ENCODE measurements around the gene SRBD1. TPM values are rescaled to one million over a fixed set of nuclear protein-coding genes. Genes with fewer than 3 reads are reported as not detected.
A peak's percentile ranks its signal among the peaks of the same experiment; 100 is the strongest.

Gene SRBD1
- polyA plus RNA-seq (2011; rRNA removed) (10.6 and 13.7 TPM in 2 replicates), polyA plus RNA-seq (2017; fragmentation: RNase III; extraction: RNeasy Plus Mini Kit Qiagen cat#74134 plus additional on column Dnase treatment) (11.0 to 12.0 TPM (median 11.3 TPM) in 3 replicates), polyA minus RNA-seq (2011; rRNA and poly(A)+ RNA removed) (27.6 and 28.6 TPM in 2 replicates)
- 2.8 and 2.9 TPM in 2 replicates for polyA plus RNA-seq (2012; cell fraction: cytosol; rRNA removed)
- polyA plus RNA-seq (2012; cell fraction: nucleus; rRNA removed), result 1.8 and 3.0 TPM in 2 replicates

- ChIA-PET POLR2A (interaction anchor here (0.6 to 1.1 kb wide), 5 partner anchors 26 to 381 kb away, joined by 3 to 5 read pairs (median 3); partner anchors contain the start of gene PRKCE), CTCF (interaction anchor here (0.7 to 2.4 kb wide), 7 partner anchors 15 to 1201 kb away, joined by 3 to 13 read pairs (median 4); no protein-coding TSS in a partner anchor)
- ATAC-seq, result peak; percentile 97 to 98
- Histone ChIP-seq H3K27ac (peak within 1 kb of the TSS; percentile 87 to 89), H3K4me3 (peak within 1 kb of the TSS; percentile 76), H3K4me1 (peaks cover 37% of the 10 kb centered on the region), H3K4me2 (peak within 1 kb of the TSS; percentile 87), H3K9me3 (no peaks in the 10 kb centered on the region)
- 2% methylated on average over 44 of the region's 44 CpGs for WGBS (ENCODE audit: missing lambda C conversion rate)
- peak; percentile 51 for FAIRE-seq
- TF ChIP-seq RFX5 (IDR thresholded peaks at IDR 0.05) (peak; percentile 4; the same call in 1 of the 2 replicates), KDM5A (IDR thresholded peaks at IDR 0.05) (peak; percentile 47; the same call in 1 of the 2 replicates), CHD2 (IDR thresholded peaks at IDR 0.05; ENCODE audit: low read length, partially characterized antibody) (no peak), FOSL2 (IDR thresholded peaks at IDR 0.05) (no peak), FOSL2 (CRISPR knock-in tag; IDR thresholded peaks at IDR 0.05) (0 out of 2 replicates have a peak, but pooled peaks have one; percentile 3), ZFP36 (IDR thresholded peaks at IDR 0.05; ENCODE audit: borderline replicate concordance, partially characterized antibody) (no peak), PHF8 (IDR thresholded peaks at IDR 0.05; ENCODE audit: borderline replicate concordance, low read depth) (peak; percentile 88), BCL3 (IDR thresholded peaks at IDR 0.05) (peak; percentile 94), JUN (IDR thresholded peaks at IDR 0.05) (peak in 1 of 2 experiments; percentile 93; a peak in 4 of 5 replicates), MAX (IDR thresholded peaks at IDR 0.05) (peak; percentile 81), POLR2A (IDR thresholded peaks at IDR 0.05; ENCODE audit: low read length) (peak; percentile 81), ZSCAN20 (CRISPR knock-in tag; IDR thresholded peaks at IDR 0.05) (no peak), KDM1A (IDR thresholded peaks at IDR 0.05; ENCODE audit: low read depth) (no peak), NR3C1 (IDR thresholded peaks at IDR 0.05) (no peak), ESRRA (IDR thresholded peaks at IDR 0.05; ENCODE audit: borderline replicate concordance, low read length) (no peak), E2F6 (IDR thresholded peaks at IDR 0.05; ENCODE audit: borderline replicate concordance, low read depth) (peak; percentile 90; the same call in 1 of the 2 replicates)
- peak; percentile 87 to 97 for DNase-seq (ENCODE audit: low read depth in 1 of 2, low spot score in 1 of 2)
Observed at GRCh38 chr2:45611020-45611859, at the start of gene SRBD1. Gene SRBD1, minus strand, starts transcription at chr2:45611267. Its CDS starts 5,826 bp downstream, at chr2:45605441.

- FAIRE-seq, result no peak
- no peak for TF ChIP-seq HDAC2 (IDR thresholded peaks at IDR 0.05)
- ChIA-PET POLR2A (no interaction called here), CTCF (interaction anchor here (0.6 to 7.0 kb wide), 9 partner anchors 8 to 282 kb away, joined by 3 to 50 read pairs (median 4); no protein-coding TSS in a partner anchor)
- Histone ChIP-seq H3K27ac (no peak overlapping the region), H3K4me2 (no peak overlapping the region), H3K4me1 (peaks cover 16% of the 10 kb centered on the region), H3K9me3 (no peaks in the 10 kb centered on the region), H3K4me3 (no peak overlapping the region)
- no peak for ATAC-seq
- DNase-seq (ENCODE audit: low read depth in 1 of 2, low spot score in 1 of 2), result no peak
- 95% methylated on average over 3 of the region's 3 CpGs for WGBS (ENCODE audit: missing lambda C conversion rate)
Observed at GRCh38 chr2:45654250-45654649, 43.2 kb upstream of the SRBD1 start.

GRCh38 chr2:45653122-45653913 lies 42.3 kb upstream of the SRBD1 start:
- TF ChIP-seq MAX (IDR thresholded peaks at IDR 0.05), result no peak
- ATAC-seq, result no peak
- DNase-seq (ENCODE audit: low read depth in 1 of 2, low spot score in 1 of 2), result no peak
- CTCF ChIA-PET, result interaction anchor here (0.6 to 7.0 kb wide), 9 partner anchors 9 to 283 kb away, joined by 3 to 50 read pairs (median 4); no protein-coding TSS in a partner anchor
- Histone ChIP-seq H3K27ac (no peak overlapping the region), H3K4me3 (no peak overlapping the region), H3K9me3 (no peaks in the 10 kb centered on the region), H3K4me2 (peak overlapping the region; percentile 82; the same call in 2 of the 3 replicates), H3K4me1 (peaks cover 20% of the 10 kb centered on the region)
- no peak for FAIRE-seq
- POLR2A ChIA-PET, result interaction anchor here (0.7 kb wide), 1 partner anchor 283 kb away, joined by 10 read pairs; no protein-coding TSS in a partner anchor
- 85% methylated on average over 5 of the region's 5 CpGs for WGBS (ENCODE audit: missing lambda C conversion rate)
